DND-41 (cell line): ENCODE measurements around the gene PPP1R37.

ENCODE experiments used
- CTCF ChIP-seq: IDR thresholded peaks from 2 replicates; pipeline ENCODE4 v1.5.1; 2012; ENCODE audit warnings: borderline replicate concordance, low read length, moderate library complexity, mild to moderate bottlenecking; ENCODE audit not compliant: poor library complexity, severe bottlenecking; ENCODE audit errors: extremely low read depth
- EZH2 ChIP-seq: IDR thresholded peaks from 3 replicates; pipeline ENCODE4 v1.6.1; 2012; ENCODE audit warnings: borderline replicate concordance, low read depth, mild to moderate bottlenecking, moderate library complexity, low read length, inconsistent platforms; ENCODE audit not compliant: severe bottlenecking

GRCh38 chr19:45150180-45150579 is 57.2 kb downstream of the PPP1R37 start:
- TF ChIP-seq CTCF, result no peak
- no peak for TF ChIP-seq EZH2
